ENCODE measurements around the gene TMEM250.

The TMEM250 gene

GRCh38 chr9:136081826-136082495, 36.7 kb downstream of the TMEM250 start:
- no peak for DNase-seq

- no peak for DNase-seq
Measured at GRCh38 chr9:136081113-136081825, 37.4 kb downstream of the TMEM250 start.

- DNase-seq, result no peak
Measured at GRCh38 chr9:136080716-136081112, 38.0 kb downstream of the TMEM250 start.

GRCh38 chr9:136079916-136080246, 38.8 kb downstream of the TMEM250 start:
- DNase-seq, result no peak

GRCh38 chr9:136079211-136079915, 39.3 kb downstream of the TMEM250 start:
- DNase-seq, result no peak

- no peak for DNase-seq
Measured at GRCh38 chr9:136078498-136079011, 40.1 kb downstream of the TMEM250 start.

GRCh38 chr9:136078024-136078423, 40.7 kb downstream of the TMEM250 start:
- DNase-seq, result no peak

GRCh38 chr9:136077491-136077890, 41.2 kb downstream of the TMEM250 start:
- no peak for DNase-seq

GRCh38 chr9:136075881-136076678, 42.6 kb downstream of the TMEM250 start:
- no peak for DNase-seq

GRCh38 chr9:136075134-136075841, 43.4 kb downstream of the TMEM250 start:
- no peak for DNase-seq

- DNase-seq, result no peak
Measured at GRCh38 chr9:136074706-136075105, 44.0 kb downstream of the TMEM250 start.

All from fibroblast of skin of back (primary cell).